IMR-90 (cell line): ENCODE data around the gene TPX2. TPM values are rescaled to one million over a fixed set of nuclear protein-coding genes. Genes with fewer than 3 reads are reported as not detected.

ENCODE experiments used
- ATAC-seq: fragments of 200-7000 bp; cut with Tn5 transposase; 2 replicates; pipeline ENCODE4 v1.9.1; 2020; ENCODE audit warnings: low read depth, mild to moderate bottlenecking, moderate library complexity
- BruUV-seq: library from RNA; stranded (reverse); fragments of 400-500 nt; replicated peaks from 2 replicates; lab custom pipeline; 2021; lab: Mats Ljungman, UMichigan
- CTCF ChIA-PET: fragments of 300-600 bp; formaldehyde crosslinking; extraction: SDS; loops from one replicate; lab custom pipeline; 2021; ENCODE audit warnings: antibody characterized with exemption; lab: Yijun Ruan, JAX
- POLR2A ChIA-PET: fragments of 300-600 bp; sonication (Branson Sonifier 250); formaldehyde crosslinking; loops from one replicate; lab custom pipeline; 2022; ENCODE audit warnings: antibody characterized with exemption; ENCODE audit not compliant: unreplicated experiment; lab: Charles Lee
- DNase-seq: peaks from one replicate; pipeline ENCODE4 v3.0.0; 2013
- H2AFZ ChIP-seq: replicated peaks from 2 replicates; pipeline ENCODE3; 2013; ENCODE audit warnings: low read length, mild to moderate bottlenecking; ENCODE audit not compliant: poor library complexity
- H2AK5ac ChIP-seq: 2 replicates; pipeline ENCODE4 v1.6.1; 2013; ENCODE audit warnings: low read depth, low read length, inconsistent platforms
- H2AK9ac ChIP-seq: replicated peaks from 2 replicates; pipeline ENCODE3; 2013; ENCODE audit warnings: mild to moderate bottlenecking, low read depth, low read length, moderate library complexity; ENCODE audit not compliant: poor library complexity
- H2BK120ac ChIP-seq: 2 replicates; pipeline ENCODE4 v1.6.1; 2013; ENCODE audit warnings: low read depth, low read length, inconsistent platforms
- H2BK15ac ChIP-seq: 3 replicates; pipeline ENCODE4 v1.6.1; 2013; ENCODE audit warnings: low read depth, low read length, inconsistent platforms
- H2BK20ac ChIP-seq: 2 replicates; pipeline ENCODE4 v1.6.1; 2013; ENCODE audit warnings: low read depth, mild to moderate bottlenecking, inconsistent platforms, low read length, moderate library complexity
- H2BK5ac ChIP-seq: 2 replicates; pipeline ENCODE4 v1.6.1; 2013; ENCODE audit warnings: mild to moderate bottlenecking, low read depth, low read length, inconsistent platforms; ENCODE audit not compliant: poor library complexity, severe bottlenecking
- H3K14ac ChIP-seq: replicated peaks from 2 replicates; pipeline ENCODE4 v1.6.1; 2013; ENCODE audit warnings: low read depth, low read length, inconsistent platforms
- H3K18ac ChIP-seq: 2 replicates; pipeline ENCODE4 v1.6.1; 2013; ENCODE audit warnings: low read depth, low read length, control low read depth
- H3K23ac ChIP-seq: 2 replicates; pipeline ENCODE4 v1.6.1; 2013; ENCODE audit warnings: low read depth, low read length, inconsistent platforms
- H3K27ac ChIP-seq: 2 replicates; pipeline ENCODE4 v1.5.1; 2013; ENCODE audit warnings: mild to moderate bottlenecking, control low read depth, low read length; ENCODE audit not compliant: insufficient read depth
- H3K27me3 ChIP-seq: 2 replicates; pipeline ENCODE4 v1.6.1; 2013; ENCODE audit warnings: low read length; ENCODE audit not compliant: control insufficient read depth, insufficient read depth
- H3K36me3 ChIP-seq: 2 replicates; pipeline ENCODE4 v1.6.1; 2013; ENCODE audit warnings: low read length, mixed read lengths; ENCODE audit not compliant: control insufficient read depth, insufficient read depth
- H3K4ac ChIP-seq: 2 replicates; pipeline ENCODE4 v1.6.1; 2013; ENCODE audit warnings: low read depth, low read length, inconsistent platforms
- H3K4me1 ChIP-seq: 2 replicates; pipeline ENCODE4 v1.6.1; 2013; ENCODE audit warnings: low read length, mixed read lengths; ENCODE audit not compliant: control insufficient read depth, insufficient read depth
- H3K4me2 ChIP-seq: 2 replicates; pipeline ENCODE4 v1.6.1; 2013; ENCODE audit warnings: low read depth, mild to moderate bottlenecking, control low read depth, low read length, moderate library complexity
- H3K4me3 ChIP-seq: 2 replicates; pipeline ENCODE4 v1.5.1; 2013; ENCODE audit warnings: low read depth, mild to moderate bottlenecking, control low read depth, low read length, moderate library complexity; ENCODE audit not compliant: insufficient read depth
- H3K56ac ChIP-seq: 2 replicates; pipeline ENCODE4 v1.6.1; 2013; ENCODE audit warnings: low read length, inconsistent platforms; ENCODE audit not compliant: insufficient read depth; ENCODE audit errors: extremely low read depth
- H3K79me1 ChIP-seq, 2 experiments: 2 replicates each; pipeline ENCODE4 v1.6.1; 2013; ENCODE audit warnings: low read length in 2 of 2, inconsistent platforms in 1 of 2, low read depth in 1 of 2
- H3K9ac ChIP-seq: 2 replicates; pipeline ENCODE4 v1.6.1; 2013; ENCODE audit warnings: low read depth, low read length, control low read depth
- H3K9me1 ChIP-seq: 2 replicates; pipeline ENCODE4 v1.6.1; 2013; ENCODE audit warnings: low read length, inconsistent platforms; ENCODE audit not compliant: insufficient read depth
- H3K9me3 ChIP-seq: 2 replicates; pipeline ENCODE4 v1.6.1; 2013; ENCODE audit warnings: low read length; ENCODE audit not compliant: control insufficient read depth, insufficient read depth
- H4K20me1 ChIP-seq: 2 replicates; pipeline ENCODE4 v1.6.1; 2013; ENCODE audit warnings: low read length, inconsistent platforms; ENCODE audit not compliant: insufficient read depth
- H4K5ac ChIP-seq: 2 replicates; pipeline ENCODE4 v1.6.1; 2013; ENCODE audit warnings: mild to moderate bottlenecking, low read depth, low read length, control low read depth
- H4K8ac ChIP-seq, 2 experiments: 2 replicates each; pipeline ENCODE4 v1.6.1; 2013; ENCODE audit warnings: low read depth in 2 of 2, low read length in 2 of 2, control low read depth in 1 of 2, inconsistent platforms in 1 of 2
- H4K91ac ChIP-seq: 2 replicates; pipeline ENCODE4 v1.6.1; 2013; ENCODE audit warnings: low read depth, low read length, inconsistent platforms; ENCODE audit not compliant: insufficient read depth
- BHLHE40 ChIP-seq: fragments of 150-350 bp; IDR thresholded peaks from 2 replicates; pipeline ENCODE4 v1.6.1; 2016; ENCODE audit warnings: mild to moderate bottlenecking, low read depth, low read length
- CEBPB ChIP-seq: IDR thresholded peaks from 2 replicates; pipeline ENCODE4 v1.6.1; 2012; ENCODE audit warnings: low read depth, low read length, improper control_type of control experiment
- CTCF ChIP-seq: conservative IDR thresholded peaks from 2 replicates; pipeline ENCODE4 v1.5.1; 2012; ENCODE audit warnings: mild to moderate bottlenecking, low read depth, low read length, improper control_type of control experiment
- ELK1 ChIP-seq: fragments of 150-350 bp; IDR thresholded peaks from 2 replicates; pipeline ENCODE4 v1.6.1; 2016; ENCODE audit warnings: low read depth, mild to moderate bottlenecking, low read length, moderate library complexity, borderline replicate concordance
- MAFK ChIP-seq: IDR thresholded peaks from 2 replicates; pipeline ENCODE4 v1.6.1; 2012; ENCODE audit warnings: low read depth, low read length, improper control_type of control experiment
- MAZ ChIP-seq: IDR thresholded peaks from 2 replicates; pipeline ENCODE4 v1.6.1; 2012; ENCODE audit warnings: low read depth, mild to moderate bottlenecking, low read length, improper control_type of control experiment, moderate library complexity, borderline replicate concordance
- MXI1 ChIP-seq: IDR thresholded peaks from 2 replicates; pipeline ENCODE4 v1.6.1; 2012; ENCODE audit warnings: low read depth, mild to moderate bottlenecking, low read length, moderate library complexity, borderline replicate concordance
- POLR2A ChIP-seq: IDR thresholded peaks from 2 replicates; pipeline ENCODE4 v1.6.1; 2012; ENCODE audit warnings: mild to moderate bottlenecking, low read depth, low read length
- RFX5 ChIP-seq: IDR thresholded peaks from 2 replicates; pipeline ENCODE4 v1.8.0; 2012; ENCODE audit warnings: low read depth, mild to moderate bottlenecking, low read length, moderate library complexity
- WGBS, 2 experiments: methylation state at CpG; one replicate each; pipeline versions ENCODE4 v1.1.5 to v1.1.7; 2013; ENCODE audit warnings: missing lambda C conversion rate in 2 of 2; ENCODE audit not compliant: insufficient read length in 1 of 2; ENCODE audit errors: extremely low coverage in 2 of 2; 5-methylcytosine and 5-hydroxymethylcytosine counted together
- dilution Hi-C: fragments of 300-500 bp; cut with HindIII; formaldehyde crosslinking; loops from one replicate; pipeline ENCODE4 v1.14.3; 2018; ENCODE audit warnings: low sequenced_read_pairs; ENCODE audit not compliant: unreplicated experiment
- in situ Hi-C: fragments of 300-500 bp; cut with MboI; formaldehyde crosslinking; loops from 3 replicates; pipeline ENCODE4 v1.14.3; 2019; ENCODE audit warnings: low sequenced_read_pairs, inconsistent platforms, mixed read lengths
- intact Hi-C: fragments of 100-400 bp; cut with micrococcal nuclease; formaldehyde crosslinking; loops from 2 replicates; pipeline ENCODE4 v1.10.0; 2022
- polyA plus RNA-seq, 3 experiments: library from polyadenylated mRNA; depleted of rRNA; stranded (reverse); fragments of >200 nt; gene quantifications; 2 replicates each; pipeline ENCODE4 v1.2.3, GENCODE V29; 2012; ENCODE audit warnings: low replicate concordance in 1 of 3
- total RNA-seq: library from RNA; depleted of rRNA; stranded (reverse); fragments of >200 nt; gene quantifications from 2 replicates; pipeline ENCODE4 v1.2.3, GENCODE V29; 2012

The TPX2 gene
- total and polyA plus RNA-seq, 2 of the 4 experiments (the other 2 are of a cell fraction) = 28.5 to 72.2 TPM

DNA sequence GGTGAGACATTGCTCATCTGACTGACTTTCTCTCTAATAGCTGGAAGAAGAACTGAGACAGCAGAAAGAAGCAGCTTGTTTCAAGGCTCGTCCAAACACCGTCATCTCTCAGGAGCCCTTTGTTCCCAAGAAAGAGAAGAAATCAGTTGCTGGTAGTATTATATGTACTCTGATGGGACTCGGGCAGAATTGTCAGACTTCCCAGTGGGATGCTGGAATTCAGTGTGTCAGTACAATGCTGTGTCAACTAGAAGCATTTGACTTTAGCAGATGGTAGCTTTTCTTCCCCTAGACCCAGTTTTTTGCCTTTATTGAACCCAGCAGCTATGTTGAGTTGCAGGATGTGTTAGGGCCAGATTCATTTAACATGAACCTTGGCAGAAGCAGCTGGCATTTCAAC is 58.3 kb downstream of the TPX2 start:
- intact Hi-C loops (no loop called here), in situ Hi-C loops (no loop called here), dilution Hi-C loops (no loop called here)
- H3K9me1 ChIP-seq = no peaks in the 10 kb centered on the region; the same call in 1 of the 2 replicates
- BruUV-seq = no TSS peak
- no peak overlapping the region for H2AK9ac ChIP-seq
- no peak overlapping the region for H3K4me2 ChIP-seq
- H3K18ac ChIP-seq = no peak overlapping the region
- H2AK5ac ChIP-seq = no peak overlapping the region
- peaks cover 3% of the 10 kb centered on the region; the same call in 1 of the 2 replicates for H4K20me1 ChIP-seq
- no peak overlapping the region for H2AFZ ChIP-seq
- no peak for DNase-seq
- H4K91ac ChIP-seq = no peak overlapping the region
- no peak for ATAC-seq
- no peaks in the 10 kb centered on the region for H3K27me3 ChIP-seq
- H3K79me1 ChIP-seq = peaks cover 15 to 28% of the 10 kb centered on the region in 2 experiments
- H3K4me1 ChIP-seq = no peaks in the 10 kb centered on the region
- peaks cover 9% of the 10 kb centered on the region for H3K36me3 ChIP-seq
- no peak overlapping the region for H3K14ac ChIP-seq
- ChIA-PET CTCF (no interaction called here), POLR2A (no interaction called here)
- no peaks in the 10 kb centered on the region for H3K9me3 ChIP-seq
- H2BK5ac ChIP-seq = no peak overlapping the region
- H2BK20ac ChIP-seq = no peak overlapping the region
- H4K5ac ChIP-seq = no peak overlapping the region
- TF ChIP-seq CTCF = no peak
- no peak for TF ChIP-seq BHLHE40
- no peak for TF ChIP-seq MXI1
- no peak for TF ChIP-seq MAZ
- TF ChIP-seq CEBPB = no peak
- TF ChIP-seq ELK1 = no peak
- no peak for TF ChIP-seq RFX5
- no peak for TF ChIP-seq POLR2A
- TF ChIP-seq MAFK = no peak
- no peak overlapping the region for H3K4ac ChIP-seq
- H2BK15ac ChIP-seq = no peak overlapping the region
- no peak overlapping the region for H2BK120ac ChIP-seq
- no peak overlapping the region for H3K56ac ChIP-seq
- H3K9ac ChIP-seq = no peak overlapping the region
- no peak overlapping the region for H3K23ac ChIP-seq
- no peak overlapping the region for H3K27ac ChIP-seq
- no peak overlapping the region for H3K4me3 ChIP-seq
- no CpG with 5 or more reads among the region's 3 CpGs for WGBS, 2 experiments
- H4K8ac ChIP-seq = no peak overlapping the region
